Panc1 (cell line): ENCODE data around the gene PLXND1.

ENCODE experiments used
- CTCF ChIP-seq: fragments of 450-650 bp; IDR thresholded peaks from 2 replicates; pipeline ENCODE4 v1.5.1; 2017; ENCODE audit warnings: mild to moderate bottlenecking
- POLR2AphosphoS5 ChIP-seq: IDR thresholded peaks from 2 replicates; pipeline ENCODE4 v1.6.1; 2012; ENCODE audit warnings: mild to moderate bottlenecking, low read depth, low read length, moderate library complexity

DNA sequence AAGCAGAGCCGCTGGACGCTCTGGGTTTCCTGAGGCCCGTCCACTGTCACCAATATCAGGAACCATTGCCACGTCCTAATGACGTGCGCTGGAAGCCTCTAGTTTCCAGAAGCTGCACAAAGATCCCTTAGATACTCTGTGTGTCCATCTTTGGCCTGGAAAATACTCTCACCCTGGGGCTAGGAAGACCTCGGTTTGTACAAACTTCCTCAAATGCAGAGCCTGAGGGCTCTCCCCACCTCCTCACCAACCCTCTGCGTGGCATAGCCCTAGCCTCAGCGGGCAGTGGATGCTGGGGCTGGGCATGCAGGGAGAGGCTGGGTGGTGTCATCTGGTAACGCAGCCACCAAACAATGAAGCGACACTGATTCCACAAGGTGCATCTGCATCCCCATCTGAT lies 74.8 kb downstream of the PLXND1 start:
- TF ChIP-seq CTCF = no peak
- no peak for TF ChIP-seq POLR2AphosphoS5
